ENCODE results near the gene ADAMTS7. TPM values are rescaled to one million over a fixed set of nuclear protein-coding genes. Genes with fewer than 3 reads are reported as not detected.
"Not testable (repeated sequence)": the region's sequence is repeated elsewhere in the genome, so short reads cannot be mapped to it uniquely, and the experiment has no call there.

The ADAMTS7 gene
- total RNA-seq, 2 experiments from 2014 or later, result 0.23 to 0.60 TPM

GRCh38 chr15:78726870-78727551 is 84.3 kb downstream of the ADAMTS7 start:
- no peaks in the 10 kb centered on the region for H3K9me3 Mint-ChIP-seq
- CTCF ChIA-PET, result interaction anchor here (1.4 kb wide), 1 partner anchor 12 kb away, joined by 3 read pairs; no protein-coding TSS in a partner anchor
- ATAC-seq (no peak), DNase-seq (peak; percentile 47)
- no peak overlapping the region for H3K4me3 Mint-ChIP-seq
- no peaks in the 10 kb centered on the region for H3K4me1 Mint-ChIP-seq (ENCODE audit: low read depth)
- POLR2A ChIA-PET, result no interaction called here
- no peaks in the 10 kb centered on the region for H3K27me3 Mint-ChIP-seq
- H3K27ac Mint-ChIP-seq, result no peak overlapping the region
- intact Hi-C loops (cut with micrococcal nuclease), result no loop called here
- TF ChIP-seq CTCF (IDR thresholded peaks at IDR 0.05), result no peak
- no peaks in the 10 kb centered on the region for H3K36me3 Mint-ChIP-seq (ENCODE audit: low read depth)

DNA sequence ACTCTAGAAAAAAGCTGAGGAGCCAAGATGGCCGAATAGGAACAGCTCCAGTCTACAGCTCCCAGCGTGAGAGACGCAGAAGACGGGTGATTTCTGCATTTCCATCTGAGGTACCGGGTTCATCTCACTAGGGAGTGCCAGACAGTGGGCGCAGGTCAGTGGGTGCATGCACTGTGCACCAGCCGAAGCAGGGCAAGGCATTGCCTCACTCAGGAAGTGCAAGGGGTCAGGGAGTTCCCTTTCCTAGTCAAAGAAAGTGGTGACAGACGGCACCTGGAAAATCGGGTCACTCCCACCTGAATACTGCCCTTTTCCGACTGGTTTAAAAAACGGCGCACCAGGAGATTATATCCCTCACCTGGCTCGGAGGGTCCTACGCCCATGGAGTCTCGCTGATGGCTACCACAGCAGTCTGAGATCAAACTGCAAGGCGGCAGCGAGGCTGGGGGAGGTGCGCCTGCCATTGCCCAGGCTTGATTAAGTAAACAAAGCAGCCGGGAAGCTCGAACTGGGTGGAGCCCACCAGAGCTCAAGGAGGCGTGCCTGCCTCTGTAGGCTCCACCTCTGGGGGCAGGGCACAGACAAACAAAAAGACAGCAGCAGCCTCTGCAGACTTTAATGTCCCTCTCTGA is 91.3 kb downstream of the ADAMTS7 start:
- H3K36me3 Mint-ChIP-seq (ENCODE audit: low read depth); DNase-seq; H3K27ac Mint-ChIP-seq; H3K9me3 Mint-ChIP-seq; intact Hi-C loops (cut with micrococcal nuclease); H3K4me1 Mint-ChIP-seq (ENCODE audit: low read depth); CTCF ChIA-PET; POLR2A ChIA-PET; ATAC-seq; H3K4me3 Mint-ChIP-seq: not testable (repeated sequence)
- H3K27me3 Mint-ChIP-seq, result peaks cover 15% of the 10 kb centered on the region

- H3K36me3 Mint-ChIP-seq (ENCODE audit: low read depth), result no peaks in the 10 kb centered on the region
- ChIA-PET CTCF (no interaction called here), POLR2A (no interaction called here)
- H3K27me3 Mint-ChIP-seq, result peaks cover 16% of the 10 kb centered on the region
- H3K4me1 Mint-ChIP-seq (ENCODE audit: low read depth), result no peaks in the 10 kb centered on the region
- no peak overlapping the region for H3K27ac Mint-ChIP-seq
- H3K9me3 Mint-ChIP-seq, result no peaks in the 10 kb centered on the region
- intact Hi-C loops (cut with micrococcal nuclease), result no loop called here
- no peak for TF ChIP-seq CTCF (IDR thresholded peaks at IDR 0.05)
- DNase-seq, result no peak
- H3K4me3 Mint-ChIP-seq, result no peak overlapping the region
- ATAC-seq, result no peak
Observed at GRCh38 chr15:78718837-78719236, 92.4 kb downstream of the ADAMTS7 start.

- no peaks in the 10 kb centered on the region for H3K4me1 Mint-ChIP-seq (ENCODE audit: low read depth)
- DNase-seq (no peak), ATAC-seq (no peak)
- H3K27ac Mint-ChIP-seq, result no peak overlapping the region
- H3K27me3 Mint-ChIP-seq, result peaks cover 16% of the 10 kb centered on the region
- CTCF ChIA-PET, result interaction anchor here (1.1 kb wide), 1 partner anchor 8 kb away, joined by 5 read pairs; no protein-coding TSS in a partner anchor
- no peaks in the 10 kb centered on the region for H3K36me3 Mint-ChIP-seq (ENCODE audit: low read depth)
- no peak overlapping the region for H3K4me3 Mint-ChIP-seq
- intact Hi-C loops (cut with micrococcal nuclease), result no loop called here
- TF ChIP-seq CTCF (IDR thresholded peaks at IDR 0.05), result no peak
- H3K9me3 Mint-ChIP-seq, result no peaks in the 10 kb centered on the region
- POLR2A ChIA-PET, result no interaction called here
Observed at GRCh38 chr15:78717956-78718656, 93.2 kb downstream of the ADAMTS7 start.

- Mint-ChIP-seq H3K4me3 (no peak overlapping the region), H3K27me3 (peaks cover 16% of the 10 kb centered on the region), H3K4me1 (ENCODE audit: low read depth) (no peaks in the 10 kb centered on the region), H3K36me3 (ENCODE audit: low read depth) (no peaks in the 10 kb centered on the region), H3K27ac (no peak overlapping the region), H3K9me3 (no peaks in the 10 kb centered on the region)
- intact Hi-C loops (cut with micrococcal nuclease), result no loop called here
- ChIA-PET CTCF (interaction anchor here (1.0 to 1.2 kb wide), 2 partner anchors 98 to 409 kb away, joined by 4 to 5 read pairs; no protein-coding TSS in a partner anchor), POLR2A (no interaction called here)
- ATAC-seq (no peak), DNase-seq (no peak)
- no peak for TF ChIP-seq CTCF (IDR thresholded peaks at IDR 0.05)
Observed at GRCh38 chr15:78716651-78717050, 94.6 kb downstream of the ADAMTS7 start.
